Measurements from ENCODE around the gene ZMYND11.
"Not testable (repeated sequence)": the region's sequence is repeated elsewhere in the genome, so short reads cannot be mapped to it uniquely, and the experiment has no call there.

The ZMYND11 gene

DNA sequence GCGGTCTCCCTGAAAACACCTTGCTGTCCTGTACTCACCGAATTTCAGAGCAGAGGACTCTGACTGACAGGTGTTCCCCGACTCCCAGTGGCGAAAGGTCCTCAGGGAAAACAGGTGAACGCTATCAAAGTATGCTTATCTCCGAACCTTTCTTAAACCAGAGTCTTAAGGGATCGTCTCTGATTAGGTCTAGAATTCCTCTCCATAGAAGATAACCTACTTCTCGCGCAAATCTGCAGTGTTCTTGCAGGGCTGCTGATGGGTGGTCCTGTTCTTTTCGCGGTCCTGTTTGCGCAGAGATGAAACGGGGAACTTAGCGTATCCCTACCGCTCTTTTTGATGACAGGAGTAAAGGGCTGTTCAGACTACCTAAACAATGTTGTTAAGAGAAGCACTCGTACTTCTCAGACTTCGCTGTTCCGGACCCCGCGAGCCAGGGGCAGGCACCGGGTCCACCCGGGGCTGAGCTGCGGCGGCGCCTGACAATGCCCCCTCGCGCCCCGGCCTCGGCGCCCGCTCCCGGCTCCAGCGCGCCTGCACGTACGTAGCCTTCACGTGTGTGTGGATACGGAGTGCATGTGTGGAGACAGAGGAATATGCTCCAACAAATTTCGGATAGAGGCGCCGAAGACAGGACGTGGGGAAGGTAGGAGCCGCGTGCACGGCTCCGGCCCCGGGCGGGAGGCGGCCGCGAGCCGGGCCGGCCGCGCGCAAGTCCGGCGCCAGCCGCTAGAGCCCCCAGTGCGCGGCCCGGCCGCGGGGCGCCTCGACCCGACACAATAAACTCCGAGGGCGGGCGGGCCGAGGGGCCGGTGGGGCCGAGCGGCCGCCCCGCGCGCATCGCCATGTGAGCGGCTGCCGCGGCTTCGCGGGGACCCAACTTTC lies 766 bp upstream of the ZMYND11 start:
- DNase-seq, result peak in 1 of 2 donors; percentile 32

DNA sequence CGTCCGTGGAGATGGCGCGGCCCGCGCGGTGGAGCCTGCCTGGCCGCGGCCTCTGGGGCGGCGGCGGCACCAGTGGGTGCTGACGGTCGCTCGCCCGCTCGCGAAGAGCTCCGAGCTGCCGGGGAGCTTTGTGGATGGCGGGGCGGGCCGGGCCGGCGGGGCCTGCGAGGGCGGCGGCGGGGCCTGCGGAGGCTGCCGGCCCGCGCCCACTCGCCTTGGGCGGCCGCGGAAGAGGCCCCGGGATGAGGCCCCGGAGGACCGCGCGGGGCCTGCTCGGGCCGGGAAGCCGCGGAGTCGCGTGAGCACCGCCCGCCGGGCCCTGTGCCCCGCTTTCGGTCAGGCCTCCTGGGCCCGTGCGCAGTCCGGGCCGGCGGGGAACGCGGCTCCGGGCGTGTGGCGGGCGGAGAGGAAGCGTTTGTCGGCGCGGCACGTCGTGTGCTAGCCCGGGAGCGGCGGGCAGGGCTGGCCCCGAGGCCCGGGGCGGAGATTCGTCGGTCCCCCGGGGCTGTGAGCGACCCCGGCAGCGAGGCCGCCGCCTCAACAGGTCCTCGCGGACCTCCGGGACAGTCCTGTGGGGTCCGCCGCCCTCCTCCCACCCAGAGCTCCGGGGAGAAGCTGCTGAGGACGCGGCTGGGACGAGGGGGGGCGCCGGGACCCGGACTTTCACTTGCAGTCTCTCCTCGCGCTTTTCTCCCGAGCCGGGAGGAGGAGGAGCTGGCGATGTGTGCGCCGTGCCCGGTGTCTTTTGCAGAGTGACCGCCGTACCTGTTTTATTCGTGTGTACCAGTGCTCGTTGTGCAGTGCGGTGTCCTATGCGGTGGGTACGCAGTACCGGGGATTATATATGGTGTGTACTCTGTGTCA lies 578 bp downstream of the ZMYND11 start:
- DNase-seq, result peak; percentile 49 to 65

DNA sequence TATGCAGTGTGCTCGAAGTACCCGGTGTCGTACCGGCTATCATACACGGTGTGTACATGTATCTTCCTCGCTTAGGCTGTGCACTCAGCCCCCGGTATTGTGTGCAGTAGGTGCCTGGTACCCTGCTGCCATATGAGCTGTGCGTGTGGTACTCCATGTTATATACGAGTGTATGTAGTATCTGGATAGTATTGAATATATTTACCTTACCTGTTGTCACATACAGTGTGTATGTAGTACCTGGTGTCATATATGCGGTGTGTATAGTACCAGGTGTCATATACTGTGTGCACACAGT lies 1.2 kb downstream of the ZMYND11 start:
- no peak for DNase-seq

GRCh38 chr10:137031-137430 lies 1.8 kb downstream of the ZMYND11 start:
- peak; percentile 46 to 57 for DNase-seq

GRCh38 chr10:137606-138005 lies 2.4 kb downstream of the ZMYND11 start:
- DNase-seq, result no peak

DNA sequence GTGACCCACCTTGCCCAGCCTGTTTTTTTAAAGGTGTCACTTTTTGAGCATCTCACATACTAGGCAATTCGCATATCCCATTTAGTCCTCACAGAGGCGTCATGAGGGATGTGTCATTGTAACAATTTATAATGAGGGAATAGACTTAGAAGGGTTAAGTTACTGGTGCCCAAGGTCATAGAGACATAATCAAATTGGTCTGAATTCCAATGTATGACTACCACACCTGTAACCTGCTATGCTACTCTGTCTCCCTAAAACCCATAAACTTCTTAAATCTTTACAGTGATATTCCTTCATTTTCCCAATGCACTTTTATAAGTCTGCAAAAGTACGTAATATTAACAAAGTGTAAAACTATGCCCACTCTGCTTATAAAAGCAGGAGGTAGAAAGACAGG lies 7.1 kb downstream of the ZMYND11 start:
- DNase-seq, result no peak

DNA sequence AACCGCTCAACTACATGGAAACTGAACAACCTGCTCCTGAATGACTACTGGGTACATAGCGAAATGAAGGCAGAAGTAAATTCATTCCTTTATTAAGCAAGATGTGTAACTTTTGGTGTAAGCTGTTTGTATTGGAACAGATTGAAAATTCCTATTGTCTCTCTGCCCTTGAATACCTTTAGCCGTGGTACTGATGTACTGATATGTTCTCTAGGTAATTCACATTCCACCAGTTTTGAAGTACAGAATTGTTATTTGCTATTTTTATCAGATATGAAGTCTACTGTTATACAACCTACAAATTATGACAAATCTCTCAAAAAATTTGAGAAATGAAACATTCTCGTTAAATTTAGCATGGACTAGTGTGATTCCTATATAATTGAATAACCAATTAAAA lies 17.7 kb downstream of the ZMYND11 start:
- no peak for DNase-seq

DNA sequence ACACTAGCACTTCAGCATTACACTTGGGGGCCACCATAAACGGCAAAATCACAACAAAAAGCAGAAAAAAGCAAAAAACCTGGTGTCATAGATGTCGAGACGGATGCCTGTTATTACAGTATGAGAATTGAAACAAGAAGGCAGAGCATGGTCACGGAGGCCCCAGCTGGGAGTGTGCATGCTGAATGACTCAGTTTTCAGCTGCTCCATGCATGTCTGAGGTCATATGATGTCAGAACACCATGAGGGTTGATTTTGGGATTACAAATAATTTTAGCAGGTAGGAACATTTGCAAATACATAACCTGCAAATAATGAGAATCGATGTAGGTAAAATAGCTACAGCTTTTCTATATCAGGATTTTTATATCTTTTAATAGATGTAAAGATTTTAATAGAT lies 19.1 kb downstream of the ZMYND11 start:
- DNase-seq, result no peak

DNA sequence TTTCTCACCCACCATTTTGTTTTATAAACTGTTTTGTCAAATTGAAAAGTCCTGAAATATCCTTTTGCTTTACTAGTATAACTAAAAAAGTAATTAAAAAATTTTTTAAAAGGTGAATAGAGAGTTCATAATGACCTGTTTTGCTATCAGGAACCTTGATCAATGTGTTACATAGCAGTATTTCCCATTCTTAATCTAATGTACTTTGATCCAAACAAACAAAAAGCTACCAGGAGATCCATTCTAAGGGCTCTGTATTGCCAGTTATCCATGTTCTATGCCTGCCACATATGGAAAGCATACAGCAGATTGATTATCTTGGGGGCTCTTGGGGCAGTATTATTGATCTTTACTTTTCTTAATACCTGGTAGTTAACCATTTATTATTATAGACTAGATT lies 32.1 kb downstream of the ZMYND11 start:
- no peak for DNase-seq

DNA sequence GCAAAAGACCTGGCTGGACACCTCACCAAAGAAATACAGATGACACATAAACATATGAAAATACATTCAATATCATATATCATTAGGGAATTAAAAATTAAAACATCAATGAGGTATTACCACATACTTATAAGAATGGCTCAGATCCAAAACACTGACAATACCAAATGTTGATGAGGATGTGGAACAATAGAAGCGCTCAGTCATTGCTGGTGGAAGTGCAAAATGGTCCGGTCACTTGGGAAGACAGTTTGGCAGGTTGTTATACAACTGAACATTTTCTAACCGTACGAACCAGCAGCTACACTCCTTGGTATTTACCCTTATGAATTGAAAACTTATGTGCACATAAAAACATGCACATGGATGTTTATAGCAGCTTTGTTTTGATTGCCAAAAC lies 38.5 kb downstream of the ZMYND11 start:
- no peak for DNase-seq

- no peak for DNase-seq
Observed at GRCh38 chr10:176677-177076, 41.4 kb downstream of the ZMYND11 start.

DNA sequence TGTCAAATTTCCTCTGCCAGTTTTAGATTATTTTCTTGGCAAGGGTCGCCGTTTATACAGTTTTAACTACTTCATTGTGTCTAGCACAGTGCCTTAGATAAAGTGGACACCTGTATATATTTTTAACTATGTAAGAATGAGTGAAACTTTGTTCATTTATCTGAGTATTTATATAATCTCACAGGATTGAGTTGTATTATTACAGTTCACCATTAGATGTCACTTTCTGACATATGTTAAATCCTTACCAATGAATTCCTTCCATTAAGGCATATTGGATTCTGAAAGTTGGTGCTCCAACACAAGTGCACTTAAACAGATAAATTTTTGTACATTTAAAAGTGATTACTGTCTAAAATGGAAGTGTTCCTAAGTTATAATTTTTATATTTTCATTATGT lies 43.0 kb downstream of the ZMYND11 start:
- DNase-seq, result peak in 1 of 2 donors; percentile 36

- DNase-seq, result no peak
Observed at GRCh38 chr10:178723-179122, 43.5 kb downstream of the ZMYND11 start.

DNA sequence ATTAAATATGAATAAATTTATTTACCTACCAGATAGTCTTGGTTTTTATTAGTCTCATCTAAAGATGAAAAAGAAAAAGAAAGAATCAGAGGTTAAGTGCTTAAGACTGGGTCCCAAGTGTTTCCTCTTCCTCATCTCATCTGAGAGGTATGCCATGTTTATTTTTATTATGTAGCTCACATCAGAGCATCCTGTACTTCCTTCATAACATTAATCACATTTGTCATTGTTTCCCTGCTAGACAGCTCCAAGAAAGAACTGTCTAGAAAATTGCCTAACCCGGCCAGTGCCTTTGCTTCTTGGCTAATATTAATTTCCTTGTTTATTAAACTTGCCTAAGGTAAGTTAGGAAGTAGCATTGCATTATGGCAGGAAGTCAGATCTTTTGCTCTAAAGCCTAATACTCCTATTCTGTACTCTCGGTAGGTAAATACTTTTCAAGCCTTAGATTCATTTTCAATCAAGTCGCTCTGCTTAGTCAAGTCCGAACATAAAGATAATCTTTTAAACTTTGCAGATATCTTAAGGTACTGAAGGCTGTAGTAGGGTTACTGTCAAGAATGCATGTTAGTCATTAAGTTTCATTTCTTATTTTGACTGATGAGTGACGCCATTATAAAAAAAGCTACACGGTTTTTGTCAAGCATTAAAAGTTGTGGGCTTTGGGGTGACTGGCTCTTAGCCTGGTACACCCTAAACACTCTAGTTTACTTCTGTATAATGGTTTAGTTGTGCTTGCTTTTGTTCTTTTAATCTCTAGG lies 47.4 kb downstream of the ZMYND11 start:
- DNase-seq, result no peak

GRCh38 chr10:184174-184573 lies 48.9 kb downstream of the ZMYND11 start:
- no peak for DNase-seq

- no peak for DNase-seq
Observed at GRCh38 chr10:184911-185310, 49.7 kb downstream of the ZMYND11 start.

- DNase-seq, result not testable (repeated sequence)
Observed at GRCh38 chr10:185571-185970, 50.3 kb downstream of the ZMYND11 start.

GRCh38 chr10:186911-187310 lies 51.7 kb downstream of the ZMYND11 start:
- no peak for DNase-seq

- DNase-seq, result no peak
Observed at GRCh38 chr10:188546-188945, 53.3 kb downstream of the ZMYND11 start.

DNA sequence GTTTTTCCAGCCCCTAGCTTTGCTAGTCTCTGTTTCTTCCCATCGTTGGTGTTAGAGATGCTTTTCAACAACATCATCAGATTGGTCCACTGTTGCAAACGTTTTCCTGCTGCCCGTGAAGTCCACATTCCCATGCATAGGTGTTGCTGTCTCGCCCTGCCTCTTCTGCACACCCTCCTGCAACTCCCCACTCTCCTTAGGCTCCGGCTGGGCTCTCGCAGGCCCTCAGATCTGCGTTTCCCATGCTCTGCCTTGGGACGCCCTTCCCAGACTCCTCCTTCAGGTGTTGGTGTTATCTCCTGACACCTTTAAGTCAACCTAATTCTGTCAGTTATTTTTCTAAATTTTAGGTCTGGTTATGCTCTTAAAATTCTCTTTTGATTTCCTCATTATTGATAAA lies 55.0 kb downstream of the ZMYND11 start:
- no peak for DNase-seq

GRCh38 chr10:191703-192518 lies 56.7 kb downstream of the ZMYND11 start:
- no peak for DNase-seq

DNA sequence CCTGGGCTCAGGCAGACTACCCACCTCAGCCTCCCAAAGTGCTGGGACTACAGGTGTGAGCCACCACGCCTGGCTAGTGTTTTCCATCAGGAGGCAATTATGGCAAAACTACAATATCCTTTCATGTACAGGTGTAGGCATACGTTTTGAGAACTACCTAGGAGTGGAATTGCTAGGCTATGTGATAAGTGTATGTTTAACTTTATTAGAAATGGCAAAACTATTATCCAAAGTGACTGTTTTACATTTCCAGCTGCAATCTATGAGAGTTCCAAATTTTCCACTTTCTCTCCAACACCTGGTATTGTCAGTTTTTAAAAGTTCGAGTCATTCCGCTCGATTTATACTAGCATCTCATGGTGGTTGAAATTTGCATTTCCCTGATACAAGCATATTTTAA lies 59.0 kb downstream of the ZMYND11 start:
- no peak for DNase-seq

- DNase-seq, result no peak
Observed at GRCh38 chr10:200405-200804, 65.2 kb downstream of the ZMYND11 start.

Data from CD4-positive, alpha-beta T cell treated with Interleukin-4 for 1 hour (primary cell).